ENCODE data around the gene HSD17B1. TPM values are rescaled to one million over a fixed set of nuclear protein-coding genes. Genes with fewer than 3 reads are reported as not detected.

Gene HSD17B1
- total RNA-seq, 1 experiment from 2014 or later = 0.22 TPM

GRCh38 chr17:42574463-42574862, 21.7 kb downstream of the HSD17B1 start:
- no peak overlapping the region for H3K9ac ChIP-seq (ENCODE audit: low read length)
- no peak overlapping the region for H3K4me2 ChIP-seq (ENCODE audit: low read depth, low read length, poor library complexity, severe bottlenecking)
- H2AFZ ChIP-seq (ENCODE audit: low read length) = no peak overlapping the region
- H3K4me1 ChIP-seq (ENCODE audit: low read length) = peaks cover 37% of the 10 kb centered on the region
- H3K79me2 ChIP-seq (ENCODE audit: low read length) = peaks cover 28% of the 10 kb centered on the region
- no peaks in the 10 kb centered on the region for H4K20me1 ChIP-seq (ENCODE audit: insufficient read depth, low read depth, low read length)
- H3K36me3 ChIP-seq (ENCODE audit: insufficient read depth, low read length) = peaks cover 36% of the 10 kb centered on the region
- H3K4me3 ChIP-seq (ENCODE audit: low read length) = no peak overlapping the region
- no peaks in the 10 kb centered on the region for H3K9me2 ChIP-seq (replicated peaks; ENCODE audit: insufficient read depth, low read length)
- no peaks in the 10 kb centered on the region for H3K27me3 ChIP-seq (ENCODE audit: low read length)
- no peak overlapping the region for H3K27ac ChIP-seq (ENCODE audit: low read length)
- H3K9me3 ChIP-seq (ENCODE audit: low read length) = no peaks in the 10 kb centered on the region
- DNase-seq = no peak

- Histone ChIP-seq H3K27ac (ENCODE audit: low read length) (peak overlapping the region; percentile 58; the same call in 1 of the 2 replicates), H3K4me3 (ENCODE audit: low read length) (peak overlapping the region; percentile 87), H2AFZ (ENCODE audit: low read length) (no peak overlapping the region), H3K9me3 (ENCODE audit: low read length) (no peaks in the 10 kb centered on the region), H3K9ac (ENCODE audit: low read length) (peak overlapping the region; percentile 98), H3K4me1 (ENCODE audit: low read length) (peaks cover 45% of the 10 kb centered on the region), H3K9me2 (replicated peaks; ENCODE audit: insufficient read depth, low read length) (no peaks in the 10 kb centered on the region), H3K4me2 (ENCODE audit: low read depth, low read length, poor library complexity, severe bottlenecking) (peak overlapping the region; percentile 100), H3K79me2 (ENCODE audit: low read length) (peaks cover 28% of the 10 kb centered on the region), H4K20me1 (ENCODE audit: insufficient read depth, low read depth, low read length) (no peaks in the 10 kb centered on the region), H3K36me3 (ENCODE audit: insufficient read depth, low read length) (peaks cover 26% of the 10 kb centered on the region; the same call in 1 of the 2 replicates), H3K27me3 (ENCODE audit: low read length) (no peaks in the 10 kb centered on the region)
- peak; percentile 62 for DNase-seq
Observed at GRCh38 chr17:42577140-42577531, 24.4 kb downstream of the HSD17B1 start.

GRCh38 chr17:42577532-42578281, 25.0 kb downstream of the HSD17B1 start, which contains the start of gene PSMC3IP:
TSS of gene PSMC3IP (minus strand) at chr17:42577729. CDS start at chr17:42577686, 43 bp downstream.
- peaks cover 26% of the 10 kb centered on the region; the same call in 1 of the 2 replicates for H3K36me3 ChIP-seq (ENCODE audit: insufficient read depth, low read length)
- no peaks in the 10 kb centered on the region for H3K9me3 ChIP-seq (ENCODE audit: low read length)
- H2AFZ ChIP-seq (ENCODE audit: low read length) = peak within 1 kb of the TSS; percentile 70; the same call in 1 of the 2 replicates
- no peaks in the 10 kb centered on the region for H3K27me3 ChIP-seq (ENCODE audit: low read length)
- peak within 1 kb of the TSS; percentile 87 for H3K4me3 ChIP-seq (ENCODE audit: low read length)
- H4K20me1 ChIP-seq (ENCODE audit: insufficient read depth, low read depth, low read length) = no peaks in the 10 kb centered on the region
- peak within 1 kb of the TSS; percentile 100 for H3K4me2 ChIP-seq (ENCODE audit: low read depth, low read length, poor library complexity, severe bottlenecking)
- peak within 1 kb of the TSS; percentile 98 for H3K9ac ChIP-seq (ENCODE audit: low read length)
- H3K27ac ChIP-seq (ENCODE audit: low read length) = peak within 1 kb of the TSS; percentile 96
- peaks cover 45% of the 10 kb centered on the region for H3K4me1 ChIP-seq (ENCODE audit: low read length)
- DNase-seq = peak; percentile 98
- peaks cover 28% of the 10 kb centered on the region for H3K79me2 ChIP-seq (ENCODE audit: low read length)
- H3K9me2 ChIP-seq (replicated peaks; ENCODE audit: insufficient read depth, low read length) = no peaks in the 10 kb centered on the region

GRCh38 chr17:42578282-42578869, 25.7 kb downstream of the HSD17B1 start:
- peak; percentile 95 for DNase-seq
- H3K9me3 ChIP-seq (ENCODE audit: low read length) = no peaks in the 10 kb centered on the region
- H3K36me3 ChIP-seq (ENCODE audit: insufficient read depth, low read length) = peaks cover 27% of the 10 kb centered on the region
- peak overlapping the region; percentile 70; the same call in 1 of the 2 replicates for H2AFZ ChIP-seq (ENCODE audit: low read length)
- H3K4me1 ChIP-seq (ENCODE audit: low read length) = peaks cover 45% of the 10 kb centered on the region
- no peaks in the 10 kb centered on the region for H4K20me1 ChIP-seq (ENCODE audit: insufficient read depth, low read depth, low read length)
- H3K79me2 ChIP-seq (ENCODE audit: low read length) = peaks cover 28% of the 10 kb centered on the region
- peak overlapping the region; percentile 100 for H3K4me2 ChIP-seq (ENCODE audit: low read depth, low read length, poor library complexity, severe bottlenecking)
- no peaks in the 10 kb centered on the region for H3K9me2 ChIP-seq (replicated peaks; ENCODE audit: insufficient read depth, low read length)
- peak overlapping the region; percentile 98 for H3K9ac ChIP-seq (ENCODE audit: low read length)
- peak overlapping the region; percentile 87 for H3K4me3 ChIP-seq (ENCODE audit: low read length)
- no peaks in the 10 kb centered on the region for H3K27me3 ChIP-seq (ENCODE audit: low read length)
- peak overlapping the region; percentile 96 for H3K27ac ChIP-seq (ENCODE audit: low read length)

GRCh38 chr17:42579794-42580551, 27.2 kb downstream of the HSD17B1 start:
- peaks cover 44% of the 10 kb centered on the region for H3K4me1 ChIP-seq (ENCODE audit: low read length)
- H3K27me3 ChIP-seq (ENCODE audit: low read length) = no peaks in the 10 kb centered on the region
- H3K4me2 ChIP-seq (ENCODE audit: low read depth, low read length, poor library complexity, severe bottlenecking) = no peak overlapping the region
- no peak for DNase-seq
- H3K9me3 ChIP-seq (ENCODE audit: low read length) = no peaks in the 10 kb centered on the region
- no peaks in the 10 kb centered on the region for H3K9me2 ChIP-seq (replicated peaks; ENCODE audit: insufficient read depth, low read length)
- peaks cover 20% of the 10 kb centered on the region for H3K36me3 ChIP-seq (ENCODE audit: insufficient read depth, low read length)
- H3K4me3 ChIP-seq (ENCODE audit: low read length) = no peak overlapping the region
- H2AFZ ChIP-seq (ENCODE audit: low read length) = no peak overlapping the region
- no peaks in the 10 kb centered on the region for H4K20me1 ChIP-seq (ENCODE audit: insufficient read depth, low read depth, low read length)
- no peak overlapping the region; the same call in 1 of the 2 replicates for H3K9ac ChIP-seq (ENCODE audit: low read length)
- peaks cover 28% of the 10 kb centered on the region for H3K79me2 ChIP-seq (ENCODE audit: low read length)
- H3K27ac ChIP-seq (ENCODE audit: low read length) = 0 out of 2 replicates have a peak overlapping the region, but pooled peaks have one; percentile 23

- no peak overlapping the region for H3K4me2 ChIP-seq (ENCODE audit: low read depth, low read length, poor library complexity, severe bottlenecking)
- no peak overlapping the region for H3K27ac ChIP-seq (ENCODE audit: low read length)
- no peak overlapping the region for H3K4me3 ChIP-seq (ENCODE audit: low read length)
- no peak overlapping the region for H3K9ac ChIP-seq (ENCODE audit: low read length)
- peaks cover 23% of the 10 kb centered on the region for H3K36me3 ChIP-seq (ENCODE audit: insufficient read depth, low read length)
- H3K9me2 ChIP-seq (replicated peaks; ENCODE audit: insufficient read depth, low read length) = no peaks in the 10 kb centered on the region
- H3K4me1 ChIP-seq (ENCODE audit: low read length) = peaks cover 35% of the 10 kb centered on the region
- H2AFZ ChIP-seq (ENCODE audit: low read length) = no peak overlapping the region
- DNase-seq = no peak
- H3K79me2 ChIP-seq (ENCODE audit: low read length) = peaks cover 15% of the 10 kb centered on the region
- no peaks in the 10 kb centered on the region for H4K20me1 ChIP-seq (ENCODE audit: insufficient read depth, low read depth, low read length)
- no peaks in the 10 kb centered on the region for H3K27me3 ChIP-seq (ENCODE audit: low read length)
- no peaks in the 10 kb centered on the region for H3K9me3 ChIP-seq (ENCODE audit: low read length)
Observed at GRCh38 chr17:42581744-42582270, 29.1 kb downstream of the HSD17B1 start.

- Histone ChIP-seq H3K4me1 (ENCODE audit: low read length) (peaks cover 22% of the 10 kb centered on the region), H3K27ac (ENCODE audit: low read length) (no peak overlapping the region), H3K27me3 (ENCODE audit: low read length) (no peaks in the 10 kb centered on the region), H3K9me3 (ENCODE audit: low read length) (no peaks in the 10 kb centered on the region), H2AFZ (ENCODE audit: low read length) (no peak overlapping the region), H3K36me3 (ENCODE audit: insufficient read depth, low read length) (peaks cover 32% of the 10 kb centered on the region), H4K20me1 (ENCODE audit: insufficient read depth, low read depth, low read length) (no peaks in the 10 kb centered on the region), H3K9me2 (replicated peaks; ENCODE audit: insufficient read depth, low read length) (no peaks in the 10 kb centered on the region), H3K4me2 (ENCODE audit: low read depth, low read length, poor library complexity, severe bottlenecking) (no peak overlapping the region), H3K4me3 (ENCODE audit: low read length) (no peak overlapping the region), H3K79me2 (ENCODE audit: low read length) (no peaks in the 10 kb centered on the region), H3K9ac (ENCODE audit: low read length) (no peak overlapping the region)
- no peak for DNase-seq
Observed at GRCh38 chr17:42584880-42585279, 32.2 kb downstream of the HSD17B1 start.
